Tibial nerve (tissue), 4 donors: Measurements from ENCODE around the gene TMEM169. TPM values are rescaled to one million over a fixed set of nuclear protein-coding genes. Genes with fewer than 3 reads are reported as not detected.
"Not testable (repeated sequence)": the region's sequence is repeated elsewhere in the genome, so short reads cannot be mapped to it uniquely, and the experiment has no call there.

ENCODE experiments used
- DNase-seq, 2 donors: peaks; one replicate each; pipeline ENCODE4 v3.0.0-alpha.2; 2019; ENCODE audit warnings: low spot score in 2 of 2
- H3K27ac ChIP-seq, 4 donors: fragments of 200-600 bp; sonication (generic) in 3 of 4; one replicate each; pipeline ENCODE4 v1.5.1; 2017 to 2019; ENCODE audit warnings: mild to moderate bottlenecking in 1 of 4
- H3K27me3 ChIP-seq, 2 donors: fragments of 200-600 bp; sonication (generic) in 1 of 2; one replicate each; pipeline versions ENCODE4 v1.5.1 to v1.6.0; 2017 to 2019
- H3K36me3 ChIP-seq, 3 donors: fragments of 200-600 bp; sonication (generic); one replicate each; pipeline ENCODE4 v1.5.1; 2018 to 2019
- H3K4me1 ChIP-seq, 4 donors: fragments of 200-600 bp; sonication (generic) in 3 of 4; one replicate each; pipeline ENCODE4 v1.5.1; 2017 to 2019
- H3K4me3 ChIP-seq, 4 donors: fragments of 200-600 bp; sonication (generic) in 3 of 4; one replicate each; pipeline ENCODE4 v1.5.1; 2017 to 2019; ENCODE audit warnings: mild to moderate bottlenecking in 1 of 4, moderate library complexity in 1 of 4
- H3K9me3 ChIP-seq, 4 donors: fragments of 200-600 bp; sonication (generic) in 3 of 4; one replicate each; pipeline ENCODE4 v1.5.1; 2017 to 2019
- EP300 ChIP-seq, 2 donors: sonication (generic); formaldehyde crosslinking; IDR thresholded peaks; one replicate each; pipeline ENCODE4 v1.6.1; 2017; ENCODE audit warnings: antibody characterized with exemption in 2 of 2, mild to moderate bottlenecking in 1 of 2
- POLR2A ChIP-seq, 2 donors: fragments of 450-650 bp; IDR thresholded peaks; one replicate each; pipeline ENCODE4 v1.6.1; 2017; ENCODE audit warnings: antibody characterized with exemption in 2 of 2, mild to moderate bottlenecking in 2 of 2, moderate library complexity in 2 of 2
- WGBS, 2 donors: methylation state at CpG; one replicate each; pipeline ENCODE4 v1.1.5; 2018; 5-methylcytosine and 5-hydroxymethylcytosine counted together
- total RNA-seq, 4 donors: library from RNA; depleted of rRNA; stranded (reverse); fragments of >200 nt; gene quantifications; one replicate each; pipeline ENCODE4 v1.1.0, GENCODE V29; 2016
- TF ChIP-seq, protein P1 (sequence below), 5 experiments: fragments of 200-600 bp in 3 of 5; fragments of 450-650 bp in 2 of 5; sonication (generic) in 3 of 5; IDR thresholded peaks; one replicate each; pipeline ENCODE4 v1.5.1; 2016 to 2019; ENCODE audit warnings: antibody characterized with exemption in 5 of 5, mild to moderate bottlenecking in 3 of 5, moderate library complexity in 2 of 5

TMEM169 gene
- total RNA-seq, 4 donors from 2014 or later: 0.59 to 2.8 (median 1.7) TPM

DNA sequence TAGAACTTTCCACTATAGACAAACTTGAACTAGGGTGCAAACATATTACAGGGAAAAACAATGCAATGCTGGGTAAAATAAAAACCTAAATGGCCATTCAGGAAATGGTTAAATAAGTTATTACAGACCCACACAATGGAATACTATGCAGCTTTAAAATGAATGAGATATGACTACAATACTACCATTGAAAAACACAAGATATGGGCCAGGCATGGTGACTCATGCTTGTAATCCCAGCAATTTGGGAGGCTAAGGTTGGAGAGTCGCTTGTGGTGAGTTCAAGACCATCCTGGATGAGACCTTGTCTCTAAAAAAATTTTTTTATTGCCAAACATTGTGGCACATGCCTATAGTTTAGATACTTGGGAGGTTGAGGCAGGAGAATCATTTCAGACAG, 6.9 kb upstream of the TMEM169 start:
- TF ChIP-seq, protein P1, sequence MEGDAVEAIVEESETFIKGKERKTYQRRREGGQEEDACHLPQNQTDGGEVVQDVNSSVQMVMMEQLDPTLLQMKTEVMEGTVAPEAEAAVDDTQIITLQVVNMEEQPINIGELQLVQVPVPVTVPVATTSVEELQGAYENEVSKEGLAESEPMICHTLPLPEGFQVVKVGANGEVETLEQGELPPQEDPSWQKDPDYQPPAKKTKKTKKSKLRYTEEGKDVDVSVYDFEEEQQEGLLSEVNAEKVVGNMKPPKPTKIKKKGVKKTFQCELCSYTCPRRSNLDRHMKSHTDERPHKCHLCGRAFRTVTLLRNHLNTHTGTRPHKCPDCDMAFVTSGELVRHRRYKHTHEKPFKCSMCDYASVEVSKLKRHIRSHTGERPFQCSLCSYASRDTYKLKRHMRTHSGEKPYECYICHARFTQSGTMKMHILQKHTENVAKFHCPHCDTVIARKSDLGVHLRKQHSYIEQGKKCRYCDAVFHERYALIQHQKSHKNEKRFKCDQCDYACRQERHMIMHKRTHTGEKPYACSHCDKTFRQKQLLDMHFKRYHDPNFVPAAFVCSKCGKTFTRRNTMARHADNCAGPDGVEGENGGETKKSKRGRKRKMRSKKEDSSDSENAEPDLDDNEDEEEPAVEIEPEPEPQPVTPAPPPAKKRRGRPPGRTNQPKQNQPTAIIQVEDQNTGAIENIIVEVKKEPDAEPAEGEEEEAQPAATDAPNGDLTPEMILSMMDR (IDR thresholded peaks at IDR 0.05): no peak
- TF ChIP-seq POLR2A (IDR thresholded peaks at IDR 0.05): no peak
- no peak for TF ChIP-seq EP300 (IDR thresholded peaks at IDR 0.05)
- WGBS, 2 donors: 56 to 61% methylated on average over 1 of the region's 1 CpG

DNA sequence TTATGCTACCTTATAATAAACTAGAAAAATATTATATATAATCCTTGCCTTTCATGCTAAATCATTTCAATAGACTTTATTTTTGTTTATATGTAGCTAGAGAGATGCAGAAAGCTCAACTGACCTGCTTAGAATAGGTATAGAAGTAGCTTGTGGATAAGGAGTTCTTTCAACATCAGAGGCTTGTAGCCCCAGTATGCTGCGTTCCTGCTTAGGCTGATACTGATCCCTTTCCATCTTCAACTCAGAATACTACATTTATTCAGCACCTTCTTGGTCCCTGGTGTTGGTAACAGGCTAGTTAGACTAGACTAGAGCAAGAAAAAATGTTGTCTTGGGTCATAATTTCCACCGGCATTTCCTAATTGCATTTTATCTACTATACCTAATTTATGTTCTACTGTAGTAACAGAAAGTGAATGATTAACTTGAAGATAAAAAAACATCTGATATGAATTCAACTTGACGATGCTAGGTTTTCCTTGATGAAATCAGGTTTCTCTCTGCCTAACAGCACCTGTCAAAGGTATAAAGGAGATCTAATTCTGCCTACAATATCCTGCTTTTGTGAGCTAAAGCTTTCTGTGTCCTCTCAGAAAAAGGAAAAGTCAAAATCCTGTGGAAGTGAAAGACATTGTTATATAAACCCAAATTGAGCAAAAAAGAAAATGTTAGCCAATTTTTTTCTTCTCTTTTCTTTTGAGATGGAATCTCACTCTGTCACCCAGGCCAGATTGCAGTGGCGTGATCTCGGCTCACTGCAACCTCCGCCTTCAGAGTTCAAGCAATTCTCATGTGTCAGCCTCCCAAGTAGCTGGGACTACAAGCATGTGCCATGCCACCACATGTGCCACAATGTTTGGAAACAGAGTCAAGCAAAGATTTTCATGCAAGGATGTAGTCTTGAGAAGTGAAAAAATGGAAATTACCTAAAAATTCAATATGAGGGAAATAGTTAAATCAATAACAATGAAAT, 5.9 kb upstream of the TMEM169 start:
- no peaks in the 10 kb centered on the region for H3K36me3 ChIP-seq
- H3K4me3 ChIP-seq: no peak overlapping the region
- H3K27ac ChIP-seq: no peak overlapping the region
- peaks cover 0 to 7% (median 2%) of the 10 kb centered on the region in 4 donors for H3K4me1 ChIP-seq
- no peaks in the 10 kb centered on the region for H3K9me3 ChIP-seq
- 79 to 82% methylated on average over 6 of the region's 6 CpGs for WGBS, 2 donors
- no peaks in the 10 kb centered on the region for H3K27me3 ChIP-seq
- TF ChIP-seq POLR2A (IDR thresholded peaks at IDR 0.05) (no peak), EP300 (IDR thresholded peaks at IDR 0.05) (no peak)
- TF ChIP-seq, protein P1 (IDR thresholded peaks at IDR 0.05): no peak
- DNase-seq: no peak

More for the DNA sequence above, 6.9 kb upstream of the TMEM169 start:
- H3K27me3 ChIP-seq: no peaks in the 10 kb centered on the region
- no peak overlapping the region for H3K27ac ChIP-seq
- H3K9me3 ChIP-seq: no peaks in the 10 kb centered on the region
- H3K36me3 ChIP-seq: no peaks in the 10 kb centered on the region
- no peaks in the 10 kb centered on the region for H3K4me1 ChIP-seq
- no peak for DNase-seq
- no peak overlapping the region for H3K4me3 ChIP-seq

DNA sequence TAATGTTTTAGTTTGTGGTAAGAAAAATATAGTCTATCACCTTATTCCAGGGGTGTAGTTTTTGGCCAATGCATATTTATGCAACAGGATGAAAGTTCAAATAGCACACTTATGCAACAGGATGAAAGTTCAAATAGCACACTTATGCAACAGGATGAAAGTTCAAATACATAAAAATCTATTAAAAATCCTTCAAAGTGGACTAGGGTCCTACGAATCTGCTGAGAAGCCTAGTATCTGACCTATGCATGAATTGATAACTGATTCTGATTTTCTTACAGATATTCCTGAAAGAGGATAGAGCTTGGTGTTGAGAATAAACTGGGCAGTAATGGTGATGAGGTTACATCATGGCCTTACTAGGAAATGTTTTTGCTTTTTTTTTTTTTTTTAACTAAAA, 2.9 kb upstream of the TMEM169 start:
- no peak for DNase-seq
- Histone ChIP-seq H3K36me3 (no peaks in the 10 kb centered on the region), H3K4me3 (no peak overlapping the region), H3K4me1 (peaks cover 0 to 23% (median 12%) of the 10 kb centered on the region in 4 donors), H3K27ac (no peak overlapping the region), H3K27me3 (no peaks in the 10 kb centered on the region), H3K9me3 (no peaks in the 10 kb centered on the region)
- whole genome bisulfite sequencing, 2 donors: 56 to 57% methylated on average over 1 of the region's 1 CpG
- TF ChIP-seq, protein P1 (IDR thresholded peaks at IDR 0.05): no peak
- TF ChIP-seq EP300 (IDR thresholded peaks at IDR 0.05): peak in 1 of 2 donors; percentile 56

DNA sequence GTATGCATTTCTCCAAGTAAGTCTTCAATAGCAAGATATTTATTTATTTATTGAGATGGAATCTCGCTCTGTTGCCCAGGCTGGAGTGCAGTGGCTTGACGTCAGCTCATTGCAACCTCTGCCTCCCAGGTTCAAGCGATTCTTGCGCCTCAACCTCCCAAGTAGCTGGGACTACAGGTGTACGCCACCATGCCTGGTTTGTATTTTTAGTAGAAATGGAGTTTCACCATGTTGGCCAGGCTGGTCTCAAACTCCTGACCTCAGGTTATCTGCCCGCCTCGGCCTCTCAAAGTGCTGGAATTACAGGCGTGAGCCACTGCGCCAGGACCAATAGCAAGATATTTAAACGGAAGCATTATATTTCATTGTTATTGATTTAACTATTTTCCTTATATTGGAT, 1.7 kb upstream of the TMEM169 start:
- WGBS, 2 donors: 98% methylated on average over 10 of the region's 10 CpGs
- peaks cover 0 to 23% (median 12%) of the 10 kb centered on the region in 4 donors for H3K4me1 ChIP-seq
- H3K27ac ChIP-seq, H3K27me3 ChIP-seq, H3K9me3 ChIP-seq, DNase-seq, H3K4me3 ChIP-seq, H3K36me3 ChIP-seq: not testable (repeated sequence)

DNA sequence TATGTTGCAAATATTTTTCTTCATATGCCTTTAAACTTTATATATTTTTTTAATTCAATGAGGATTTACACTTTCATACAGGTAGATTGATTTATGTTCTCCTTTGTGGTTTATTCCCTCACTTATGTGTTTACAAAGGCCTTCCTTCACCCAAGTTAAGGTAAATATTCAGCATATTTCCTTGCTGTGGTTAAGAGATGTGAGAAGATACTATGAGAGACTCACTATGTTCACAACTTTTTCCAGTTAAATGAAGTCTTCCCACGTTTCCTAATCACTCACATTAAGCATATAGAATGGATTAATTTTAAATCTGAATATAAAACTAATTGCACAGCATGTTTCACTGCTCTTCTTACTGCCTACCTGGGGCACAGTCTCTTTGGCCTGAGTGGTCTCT, 707 bp upstream of the TMEM169 start:
- 5 to 27% methylated on average over 1 of the region's 1 CpG for WGBS, 2 donors
- Histone ChIP-seq H3K4me3 (peak overlapping the region; percentile 57 to 86 (median 66)), H3K4me1 (peaks cover 0 to 23% (median 12%) of the 10 kb centered on the region in 4 donors), H3K27ac (peak overlapping the region in 2 of 4 donors; percentile 48 to 76), H3K36me3 (no peaks in the 10 kb centered on the region), H3K9me3 (no peaks in the 10 kb centered on the region), H3K27me3 (no peaks in the 10 kb centered on the region)
- TF ChIP-seq EP300 (IDR thresholded peaks at IDR 0.05) (no peak), POLR2A (IDR thresholded peaks at IDR 0.05) (no peak)
- TF ChIP-seq, protein P1 (IDR thresholded peaks at IDR 0.05): no peak
- no peak for DNase-seq
